HEK293T (cell line): ENCODE results near the gene SHLD3.
A peak's percentile ranks its signal among the peaks of the same experiment; 100 is the strongest.
"Not testable (repeated sequence)": the region's sequence is repeated elsewhere in the genome, so short reads cannot be mapped to it uniquely, and the experiment has no call there.

Experiments used
- CTCF ChIA-PET: fragments of 350-600 bp; formaldehyde crosslinking; extraction: SDS; loops from one replicate; lab custom pipeline; 2021; ENCODE audit warnings: antibody characterized with exemption, inconsistent platforms; lab: Yijun Ruan, JAX
- POLR2A ChIA-PET: fragments of 350-600 bp; formaldehyde crosslinking; extraction: SDS; loops from one replicate; lab custom pipeline; 2020; ENCODE audit warnings: antibody characterized with exemption, inconsistent platforms; lab: Yijun Ruan, JAX
- DNase-seq: peaks from one replicate; pipeline ENCODE4 v3.0.0; 2012; ENCODE audit warnings: mixed read lengths; ENCODE audit errors: extremely low spot score
- ARNT ChIP-seq: fragments of 450-650 bp; IDR thresholded peaks from 2 replicates; pipeline ENCODE4 v1.6.1; 2017; ENCODE audit warnings: mild to moderate bottlenecking
- BHLHE40 ChIP-seq: fragments of 450-650 bp; IDR thresholded peaks from 2 replicates; pipeline ENCODE4 v1.6.1; 2016; ENCODE audit warnings: mild to moderate bottlenecking, moderate library complexity, borderline replicate concordance
- CTBP1 ChIP-seq: fragments of 450-650 bp; IDR thresholded peaks from 2 replicates; pipeline ENCODE4 v1.6.1; 2016; ENCODE audit warnings: borderline replicate concordance
- ELF4 ChIP-seq: fragments of 450-650 bp; IDR thresholded peaks from 2 replicates; pipeline ENCODE4 v1.6.1; 2017; ENCODE audit warnings: antibody characterized with exemption
- FOXA1 ChIP-seq: fragments of 450-650 bp; IDR thresholded peaks from 2 replicates; pipeline ENCODE4 v1.6.1; 2016; ENCODE audit warnings: mild to moderate bottlenecking
- FOXK2 ChIP-seq: fragments of 450-650 bp; IDR thresholded peaks from 2 replicates; pipeline ENCODE4 v1.6.1; 2016; ENCODE audit warnings: mild to moderate bottlenecking
- FOXM1 ChIP-seq: fragments of 450-650 bp; IDR thresholded peaks from 2 replicates; pipeline ENCODE4 v1.6.1; 2017; ENCODE audit warnings: mild to moderate bottlenecking, borderline replicate concordance
- HDGF ChIP-seq: fragments of 450-650 bp; IDR thresholded peaks from 2 replicates; pipeline ENCODE4 v1.6.1; 2017; ENCODE audit warnings: antibody characterized with exemption, borderline replicate concordance
- L3MBTL2 ChIP-seq: fragments of 450-650 bp; conservative IDR thresholded peaks from 2 replicates; pipeline ENCODE4 v1.6.1; 2016; ENCODE audit warnings: mild to moderate bottlenecking
- LEF1 ChIP-seq: fragments of 450-650 bp; IDR thresholded peaks from 2 replicates; pipeline ENCODE4 v1.6.1; 2017; ENCODE audit warnings: mild to moderate bottlenecking, borderline replicate concordance
- NFRKB ChIP-seq: fragments of 450-650 bp; IDR thresholded peaks from 2 replicates; pipeline ENCODE4 v1.6.1; 2016; ENCODE audit warnings: mild to moderate bottlenecking, moderate library complexity
- PKNOX1 ChIP-seq: fragments of 450-650 bp; IDR thresholded peaks from 2 replicates; pipeline ENCODE4 v1.6.1; 2016
- SP1 ChIP-seq: fragments of 450-650 bp; IDR thresholded peaks from 2 replicates; pipeline ENCODE4 v1.6.1; 2017
- SUZ12 ChIP-seq: fragments of 450-650 bp; IDR thresholded peaks from 2 replicates; pipeline ENCODE4 v1.6.1; 2016; ENCODE audit warnings: mild to moderate bottlenecking
- TARDBP ChIP-seq: fragments of 450-650 bp; IDR thresholded peaks from 2 replicates; pipeline ENCODE4 v1.6.1; 2016
- ZNF384 ChIP-seq: fragments of 450-650 bp; IDR thresholded peaks from 2 replicates; pipeline ENCODE4 v1.6.1; 2016

Gene SHLD3

GRCh38 chr5:65651144-65651543 is 26.3 kb downstream of the SHLD3 start:
- no peak for DNase-seq
- ChIA-PET POLR2A (interaction anchor here (0.8 kb wide), 1 partner anchor 27 kb away, joined by 3 read pairs; the partner anchor contains the start of gene TRIM23), CTCF (interaction anchor here (1.6 kb wide), 1 partner anchor 13 kb away, joined by 7 read pairs; no protein-coding TSS in a partner anchor)
- TF ChIP-seq L3MBTL2 (no peak), CTBP1 (no peak)

GRCh38 chr5:65654713-65655112 is 29.9 kb downstream of the SHLD3 start:
- CTCF ChIA-PET, result no interaction called here
- no peak for DNase-seq

GRCh38 chr5:65663804-65664521 is 39.1 kb downstream of the SHLD3 start:
- peak; percentile 49 for DNase-seq
- ChIA-PET POLR2A (no interaction called here), CTCF (interaction anchor here (0.7 to 2.3 kb wide), 2 partner anchors 12 to 1004 kb away, joined by 3 to 7 read pairs; no protein-coding TSS in a partner anchor)
- TF ChIP-seq FOXM1 (no peak), LEF1 (no peak), BHLHE40 (no peak), NFRKB (no peak), FOXK2 (no peak)

More at GRCh38 chr5:65654713-65655112, 29.9 kb downstream of the SHLD3 start:
- POLR2A ChIA-PET, result no interaction called here
- no peak for TF ChIP-seq SP1
- no peak for TF ChIP-seq L3MBTL2
- no peak for TF ChIP-seq ARNT
- no peak for TF ChIP-seq ZNF384
- TF ChIP-seq NFRKB, result no peak
- no peak for TF ChIP-seq FOXA1
- TF ChIP-seq HDGF, result no peak
- TF ChIP-seq CTBP1, result no peak
- no peak for TF ChIP-seq PKNOX1

GRCh38 chr5:65668696-65669095 is 43.9 kb downstream of the SHLD3 start:
- ChIA-PET POLR2A (no interaction called here), CTCF (no interaction called here)
- no peak for DNase-seq
- no peak for TF ChIP-seq ZNF384

- CTCF ChIA-PET, result no interaction called here
- no peak for DNase-seq
- POLR2A ChIA-PET, result no interaction called here
- TF ChIP-seq PKNOX1 (no peak), ZNF384 (no peak), SP1 (no peak), ARNT (no peak), LEF1 (no peak), ELF4 (no peak), TARDBP (no peak), FOXA1 (no peak)
These were observed 48.0 kb downstream of the SHLD3 start for GRCh38 chr5:65672796-65673195.

- TF ChIP-seq FOXK2 (no peak), ZNF384 (no peak), BHLHE40 (no peak), PKNOX1 (no peak), L3MBTL2 (no peak), HDGF (no peak), TARDBP (no peak), ELF4 (no peak), FOXA1 (no peak), SUZ12 (no peak), CTBP1 (no peak), ARNT (no peak), NFRKB (no peak)
- POLR2A ChIA-PET, result no interaction called here
- DNase-seq, result no peak
- CTCF ChIA-PET, result no interaction called here
These were observed 49.9 kb downstream of the SHLD3 start for GRCh38 chr5:65674749-65675148.

- DNase-seq, POLR2A ChIA-PET, CTCF ChIA-PET: not testable (repeated sequence)
These were observed 51.2 kb downstream of the SHLD3 start for GRCh38 chr5:65676056-65676455.
